Tibial artery (tissue), 4 donors: ENCODE measurements around the gene MB.

Experiments
- DNase-seq, 2 donors: peaks; one replicate each; pipeline ENCODE4 v3.0.0-alpha.2; 2019
- H3K27ac ChIP-seq, 2 donors: fragments of 200-600 bp; sonication (generic) in 1 of 2; 1 replicate in 1 of 2; 2 replicates in 1 of 2; pipeline ENCODE4 v1.5.1; 2018 to 2019; ENCODE audit warnings: mild to moderate bottlenecking in 1 of 2
- H3K27me3 ChIP-seq, 2 donors: fragments of 200-600 bp; sonication (generic) in 1 of 2; one replicate each; pipeline versions ENCODE4 v1.5.1 to v1.6.0; 2016 to 2019
- H3K36me3 ChIP-seq, 3 donors: fragments of 200-600 bp; sonication (generic) in 2 of 3; one replicate each; pipeline ENCODE4 v1.5.1; 2016 to 2019; ENCODE audit warnings: mild to moderate bottlenecking in 2 of 3
- H3K4me1 ChIP-seq, 4 donors: fragments of 200-600 bp; sonication (generic) in 2 of 4; 1 replicate in 3 of 4; 2 replicates in 1 of 4; pipeline ENCODE4 v1.5.1; 2016 to 2019
- H3K4me3 ChIP-seq, 2 donors: fragments of 200-600 bp; sonication (generic) in 1 of 2; 1 replicate in 1 of 2; 2 replicates in 1 of 2; pipeline ENCODE4 v1.5.1; 2018 to 2019; ENCODE audit warnings: mild to moderate bottlenecking in 2 of 2
- H3K9me3 ChIP-seq, 3 donors: fragments of 200-600 bp; sonication (generic) in 1 of 3; one replicate each; pipeline ENCODE4 v1.5.1; 2016 to 2019
- CTCF ChIP-seq, 2 experiments: fragments of 200-600 bp in 1 of 2; fragments of 450-650 bp in 1 of 2; IDR thresholded peaks; one replicate each; pipeline ENCODE4 v1.5.1; 2017 to 2019; ENCODE audit warnings: antibody characterized with exemption in 2 of 2, mild to moderate bottlenecking in 1 of 2, moderate library complexity in 1 of 2
- intact Hi-C: fragments of 100-400 bp; cut with DNase I; formaldehyde crosslinking; loops from one replicate; pipeline ENCODE4 v1.15.0; 2023; ENCODE audit warnings: low total_unique reads

Gene MB

GRCh38 chr22:35611200-35611890 lies 5.8 kb downstream of the MB start:
- no peak for DNase-seq
- Histone ChIP-seq H3K27ac (no peak overlapping the region), H3K27me3 (no peaks in the 10 kb centered on the region), H3K4me3 (no peak overlapping the region), H3K4me1 (peaks cover 0 to 6% (median 5%) of the 10 kb centered on the region in 4 donors), H3K36me3 (no peaks in the 10 kb centered on the region), H3K9me3 (no peaks in the 10 kb centered on the region)
- TF ChIP-seq CTCF (IDR thresholded peaks at IDR 0.05), result no peak
- intact Hi-C loops, result no loop called here

GRCh38 chr22:35610741-35611140 lies 6.4 kb downstream of the MB start:
- no peaks in the 10 kb centered on the region for H3K9me3 ChIP-seq
- TF ChIP-seq CTCF (IDR thresholded peaks at IDR 0.05), result no peak
- no peak overlapping the region for H3K4me3 ChIP-seq
- H3K27ac ChIP-seq, result no peak overlapping the region
- H3K36me3 ChIP-seq, result no peaks in the 10 kb centered on the region
- no peaks in the 10 kb centered on the region for H3K27me3 ChIP-seq
- DNase-seq, result no peak
- peaks cover 0 to 12% (median 11%) of the 10 kb centered on the region in 4 donors for H3K4me1 ChIP-seq
- intact Hi-C loops, result no loop called here

- Histone ChIP-seq H3K27ac (no peak overlapping the region), H3K4me3 (no peak overlapping the region), H3K36me3 (no peaks in the 10 kb centered on the region), H3K27me3 (no peaks in the 10 kb centered on the region), H3K4me1 (peaks cover 0 to 14% (median 12%) of the 10 kb centered on the region in 4 donors), H3K9me3 (no peaks in the 10 kb centered on the region)
- no peak for TF ChIP-seq CTCF (IDR thresholded peaks at IDR 0.05)
- DNase-seq, result no peak
- intact Hi-C loops, result loop anchor here (10.0 kb wide), 1 partner anchor 505 kb away; no protein-coding TSS in a partner anchor
These were observed 7.4 kb downstream of the MB start for GRCh38 chr22:35609761-35610160.

- Histone ChIP-seq H3K4me1 (peaks cover 0 to 14% (median 12%) of the 10 kb centered on the region in 4 donors), H3K27me3 (no peaks in the 10 kb centered on the region)
- TF ChIP-seq CTCF (IDR thresholded peaks at IDR 0.05), result no peak
These were observed 7.9 kb downstream of the MB start for GRCh38 chr22:35609261-35609660.

GRCh38 chr22:35608088-35608487 lies 9.0 kb downstream of the MB start:
- DNase-seq, result no peak
- H3K27ac ChIP-seq, result no peak overlapping the region
- no peaks in the 10 kb centered on the region for H3K9me3 ChIP-seq
- no peak for TF ChIP-seq CTCF (IDR thresholded peaks at IDR 0.05)
- no peaks in the 10 kb centered on the region for H3K36me3 ChIP-seq
- intact Hi-C loops, result loop anchor here (10.0 kb wide), 1 partner anchor 507 kb away; no protein-coding TSS in a partner anchor
- H3K4me1 ChIP-seq, result peaks cover 0 to 14% (median 12%) of the 10 kb centered on the region in 4 donors
- H3K4me3 ChIP-seq, result no peak overlapping the region
- H3K27me3 ChIP-seq, result no peaks in the 10 kb centered on the region

More at GRCh38 chr22:35609261-35609660, 7.9 kb downstream of the MB start:
- H3K27ac ChIP-seq, result no peak overlapping the region
- no peaks in the 10 kb centered on the region for H3K36me3 ChIP-seq
- DNase-seq, result no peak
- intact Hi-C loops, result loop anchor here (10.0 kb wide), 1 partner anchor 506 kb away; no protein-coding TSS in a partner anchor
- no peak overlapping the region for H3K4me3 ChIP-seq
- H3K9me3 ChIP-seq, result no peaks in the 10 kb centered on the region
